Caki2 (cell line): ENCODE data around the gene MLST8. TPM values are rescaled to one million over a fixed set of nuclear protein-coding genes. Genes with fewer than 3 reads are reported as not detected.
"Not testable (repeated sequence)": the region's sequence is repeated elsewhere in the genome, so short reads cannot be mapped to it uniquely, and the experiment has no call there.

Experiments used
- DNase-seq: peaks from one replicate; pipeline ENCODE4 v3.0.0-alpha.2; 2015; ENCODE audit warnings: low read depth
- in situ Hi-C: cut with HindIII; loops from 2 replicates; pipeline ENCODE4 v1.10.0; 2016; ENCODE audit warnings: low sequenced_read_pairs, low pct_unique_long_range_greater_than_20kb, mixed read lengths
- total RNA-seq: library from RNA; depleted of rRNA; stranded (reverse); fragments of >200 nt; shearing (Covaris generic); gene quantifications from 2 replicates; pipeline ENCODE4 v1.2.3, GENCODE V29; 2014; ENCODE audit warnings: low replicate concordance

The MLST8 gene
- total RNA-seq, 1 experiment from 2014 or later = 90.5 TPM

DNA sequence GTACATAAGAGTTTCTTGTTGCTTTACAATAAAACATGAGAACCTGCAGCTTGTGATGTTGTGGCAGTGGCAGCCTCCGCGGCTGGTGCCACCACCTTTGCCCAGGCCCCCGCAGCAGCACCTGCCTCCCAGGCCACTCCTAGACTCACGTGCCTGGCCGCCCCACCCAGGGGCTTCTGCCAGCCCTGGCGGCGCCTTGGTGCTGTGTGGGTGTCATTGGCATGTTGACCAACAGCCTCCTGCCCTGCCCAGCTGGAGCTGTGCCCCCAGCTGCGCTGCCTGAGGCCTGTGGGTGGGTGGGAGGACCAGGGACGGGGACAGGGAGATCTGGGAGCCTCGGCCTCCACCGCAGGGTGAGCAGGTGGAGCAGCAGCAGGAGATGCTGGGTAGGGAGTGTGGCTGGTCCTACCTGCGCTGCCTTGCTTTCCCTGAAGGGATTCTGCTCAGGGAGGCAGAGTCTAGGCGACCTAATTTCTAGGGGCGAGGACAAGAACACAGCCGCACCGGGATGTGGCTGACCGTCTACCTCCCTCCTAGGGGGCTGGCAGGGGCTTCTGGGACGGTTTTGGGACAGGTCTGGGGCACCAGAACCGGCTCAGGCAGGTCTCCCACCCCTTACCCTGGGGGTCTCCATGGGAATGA is 30.6 kb downstream of the MLST8 start:
- in situ Hi-C loops = no loop called here
- DNase-seq = no peak

DNA sequence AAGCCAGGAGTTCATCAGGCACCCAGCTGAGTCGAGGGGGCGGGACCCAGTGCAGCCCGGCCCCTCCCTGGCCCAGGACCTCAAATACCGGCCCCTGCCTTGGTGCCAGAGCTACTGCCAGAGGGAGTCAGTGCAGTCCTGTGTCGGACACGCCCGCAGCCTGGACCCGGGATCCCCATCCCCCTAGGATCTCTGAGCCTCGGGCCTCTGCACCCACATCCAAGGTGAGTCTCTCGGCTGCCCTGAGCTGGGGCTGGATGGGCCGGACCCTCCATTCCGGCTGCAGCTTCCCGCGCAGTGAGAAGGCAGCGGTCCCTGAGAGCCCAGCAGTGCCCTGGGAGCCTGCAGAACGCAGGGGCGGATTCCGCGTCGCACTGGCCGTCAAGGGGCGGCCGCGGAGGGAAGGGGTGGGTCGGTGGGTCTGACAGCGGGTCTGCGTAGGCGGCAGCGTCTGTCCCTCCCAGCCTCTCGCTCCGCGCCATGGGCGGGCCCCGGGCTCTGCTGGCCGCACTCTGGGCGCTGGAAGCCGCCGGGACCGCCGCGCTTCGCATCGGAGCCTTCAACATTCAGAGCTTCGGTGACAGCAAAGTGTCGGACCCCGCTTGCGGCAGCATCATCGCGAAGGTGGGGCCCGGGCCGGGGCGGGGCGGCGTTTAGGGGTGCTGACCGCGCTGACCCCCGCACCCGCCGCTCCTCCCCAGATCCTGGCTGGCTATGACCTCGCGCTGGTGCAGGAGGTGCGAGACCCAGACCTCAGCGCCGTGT is 31.3 kb downstream of the MLST8 start, which contains the start of gene DNASE1L2:
Gene DNASE1L2 (plus strand): TSS at position 108 of the 765 bp plus-strand sequence. CDS start 373 bp downstream, at position 481.
- DNase-seq = no peak
- in situ Hi-C loops = no loop called here

DNA sequence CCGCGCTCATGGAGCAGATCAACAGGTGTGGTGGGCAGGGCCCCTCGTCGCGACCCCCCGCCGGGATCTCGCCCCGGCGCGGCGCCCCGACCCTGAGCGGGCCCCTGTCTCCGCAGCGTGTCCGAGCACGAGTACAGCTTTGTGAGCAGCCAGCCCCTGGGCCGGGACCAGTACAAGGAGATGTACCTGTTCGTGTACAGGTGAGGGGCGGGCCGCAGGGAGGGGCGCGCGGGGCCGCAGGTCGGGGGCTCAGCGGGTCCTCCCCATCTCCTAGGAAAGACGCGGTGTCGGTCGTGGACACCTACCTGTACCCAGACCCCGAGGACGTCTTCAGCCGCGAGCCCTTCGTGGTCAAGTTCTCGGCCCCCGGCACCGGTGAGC is 31.8 kb downstream of the MLST8 start:
- DNase-seq = no peak
- in situ Hi-C loops = no loop called here

DNA sequence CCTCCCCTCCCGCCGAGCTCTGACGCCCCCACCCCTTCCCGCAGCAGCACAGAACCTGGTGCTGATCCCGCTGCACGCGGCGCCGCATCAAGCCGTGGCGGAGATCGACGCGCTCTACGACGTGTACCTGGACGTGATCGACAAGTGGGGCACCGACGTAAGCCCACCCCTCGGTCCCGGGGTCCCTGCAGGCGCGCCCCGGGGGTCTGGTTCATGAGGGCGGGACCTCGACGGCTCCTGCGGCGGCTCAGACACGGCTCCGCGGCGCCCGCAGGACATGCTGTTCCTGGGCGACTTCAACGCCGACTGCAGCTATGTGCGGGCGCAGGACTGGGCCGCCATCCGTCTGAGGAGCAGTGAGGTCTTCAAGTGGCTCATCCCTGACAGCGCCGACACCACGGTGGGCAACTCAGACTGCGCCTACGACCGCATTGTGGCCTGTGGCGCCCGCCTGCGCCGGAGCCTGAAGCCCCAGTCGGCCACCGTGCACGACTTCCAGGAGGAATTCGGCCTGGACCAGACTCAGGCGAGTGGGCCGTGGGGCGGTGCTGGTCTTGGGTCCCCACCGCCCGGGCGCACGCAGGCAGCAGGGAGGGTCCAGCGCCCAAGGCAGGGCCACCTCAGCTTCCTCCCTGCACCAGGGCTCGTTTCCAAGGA is 32.4 kb downstream of the MLST8 start:
- no peak for DNase-seq
- in situ Hi-C loops = no loop called here

DNA sequence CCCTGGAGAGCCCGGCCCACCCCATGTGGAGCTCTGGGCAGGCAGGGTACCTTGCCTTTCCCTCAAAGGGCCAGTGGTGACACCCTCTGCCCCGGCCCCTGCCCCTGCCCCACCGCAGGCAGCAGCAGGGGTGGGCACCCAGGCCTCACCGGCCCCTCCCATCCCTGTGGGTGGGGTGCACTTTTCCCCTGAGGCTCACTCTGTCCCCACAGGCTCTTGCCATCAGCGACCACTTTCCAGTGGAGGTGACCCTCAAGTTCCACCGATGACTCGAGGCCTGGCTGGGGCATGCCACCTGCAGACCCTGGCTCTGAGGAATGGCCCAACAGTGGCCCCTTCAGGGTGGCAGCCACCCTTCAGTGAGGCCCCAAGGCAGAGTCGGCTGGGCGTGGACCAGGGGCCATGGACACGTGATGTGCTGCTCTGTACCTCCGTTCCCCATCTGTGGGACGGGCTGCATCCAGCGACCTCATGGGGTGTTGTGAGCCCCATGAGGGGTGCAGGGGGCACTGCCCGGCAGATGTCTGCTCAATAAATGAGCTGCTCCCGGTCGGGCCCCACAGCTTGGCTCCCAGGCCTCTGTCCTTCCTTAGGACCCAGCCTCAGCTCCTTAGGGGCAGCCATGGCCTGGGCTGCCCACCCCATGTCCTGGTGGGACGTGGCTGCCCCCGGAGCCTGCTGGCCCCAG is 33.0 kb downstream of the MLST8 start:
- in situ Hi-C loops = no loop called here
- no peak for DNase-seq

DNA sequence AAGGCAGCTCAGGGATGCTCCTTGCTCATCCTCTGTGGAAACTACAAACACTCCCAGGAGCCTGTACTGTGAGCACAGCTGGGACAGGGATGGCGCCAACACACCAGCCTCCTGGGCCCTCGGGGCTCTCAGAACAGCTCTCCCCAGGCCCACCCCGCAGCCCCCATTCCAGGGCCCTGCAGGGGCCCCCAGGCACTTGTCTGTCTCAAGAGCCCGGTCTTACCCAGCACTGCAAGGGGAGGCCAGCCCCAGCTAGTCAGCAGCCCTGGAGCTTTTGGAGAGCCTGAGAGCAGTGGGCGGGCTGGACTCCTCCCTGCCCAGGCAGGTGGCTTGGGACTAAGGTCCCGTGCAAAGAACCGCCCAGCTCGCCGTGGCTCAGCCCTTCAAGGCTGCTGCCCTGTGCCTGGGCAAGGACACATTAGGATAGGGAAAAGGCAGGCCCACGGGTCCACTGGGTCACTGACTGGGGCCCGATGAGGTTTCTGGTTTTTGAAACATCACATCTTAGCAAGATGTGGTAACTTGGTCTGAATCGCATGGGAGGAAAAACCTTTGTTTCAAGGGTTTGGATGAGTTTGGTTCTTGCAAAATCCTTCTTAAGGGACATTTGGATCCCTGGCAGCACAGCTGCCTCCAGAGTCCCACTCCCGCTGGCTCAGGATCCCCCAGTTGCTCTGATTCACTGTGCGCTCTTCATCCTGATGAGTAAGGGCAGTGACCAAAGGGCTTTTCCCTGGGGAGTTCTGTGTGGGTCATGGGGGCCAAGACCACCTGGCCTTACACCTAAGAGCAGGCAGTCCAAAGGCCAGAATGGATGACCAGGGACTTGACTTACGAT is 33.8 kb downstream of the MLST8 start:
- no peak for DNase-seq
- in situ Hi-C loops = no loop called here

DNA sequence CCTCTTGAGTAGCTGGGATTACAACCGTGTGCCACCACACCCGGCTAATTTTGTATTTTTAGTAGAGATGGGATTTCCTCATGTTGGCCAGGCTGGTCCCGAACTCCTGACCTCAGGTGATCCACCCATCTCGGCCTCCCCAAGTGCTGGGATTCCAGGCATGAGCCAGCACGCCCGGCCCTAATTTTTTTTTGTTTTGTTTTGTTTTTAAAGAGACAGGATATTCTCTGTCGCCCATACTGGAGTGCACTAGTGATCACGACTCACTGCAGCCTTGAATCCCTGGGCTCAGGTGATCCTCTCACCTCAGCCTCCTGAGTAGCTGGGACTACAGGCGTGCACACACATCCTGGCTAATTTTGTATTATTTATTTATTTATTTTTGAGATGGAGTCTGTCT is 35.1 kb downstream of the MLST8 start:
- in situ Hi-C loops = not testable (repeated sequence)
- DNase-seq = peak; percentile 46

DNA sequence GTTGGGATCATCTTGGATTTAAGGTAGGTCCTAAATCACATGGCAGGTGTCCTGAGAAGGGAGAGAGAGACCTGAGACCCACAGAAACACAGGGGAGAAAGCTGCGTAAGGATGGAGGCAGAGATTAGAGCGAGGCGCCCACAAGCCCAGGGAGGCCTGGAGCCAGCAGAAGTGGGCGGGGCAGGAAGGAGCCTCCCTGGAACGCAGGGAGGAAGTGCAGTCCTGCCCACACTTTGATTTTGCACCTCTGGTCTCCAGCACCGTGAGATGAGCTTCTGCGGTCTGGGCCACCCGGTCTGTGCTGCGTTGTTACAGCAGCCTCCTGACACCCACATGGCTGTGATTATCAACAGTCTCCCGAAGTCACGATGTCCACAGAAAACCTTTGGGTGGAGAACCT is 37.3 kb downstream of the MLST8 start:
- in situ Hi-C loops = no loop called here

DNA sequence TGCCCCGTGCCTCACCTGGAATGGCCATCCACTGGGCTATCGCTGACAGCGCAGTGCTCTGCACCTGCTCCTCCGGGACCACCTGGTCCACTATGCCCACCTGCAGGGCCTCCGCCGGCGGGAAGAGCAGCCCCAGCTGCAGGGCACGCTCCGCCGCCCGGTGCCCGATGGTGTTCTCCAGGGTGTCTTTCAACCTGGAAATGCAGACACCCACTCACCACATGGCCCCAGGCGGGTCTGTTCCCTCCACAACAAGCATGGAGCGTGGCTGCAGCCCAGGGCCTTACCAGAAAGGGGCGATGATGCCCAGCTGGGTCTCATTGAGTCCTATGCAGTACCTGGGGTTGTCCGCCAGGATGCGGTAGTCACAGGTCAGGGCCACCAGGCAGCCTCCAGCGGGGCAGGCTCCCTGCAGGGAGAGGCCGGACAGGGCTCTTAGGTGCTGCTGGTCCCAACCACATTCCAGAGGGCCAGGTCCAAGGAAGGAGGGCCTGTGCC is 37.8 kb downstream of the MLST8 start:
- in situ Hi-C loops = no loop called here
- DNase-seq = no peak

More for the DNA sequence above, 37.3 kb downstream of the MLST8 start:
- no peak for DNase-seq

DNA sequence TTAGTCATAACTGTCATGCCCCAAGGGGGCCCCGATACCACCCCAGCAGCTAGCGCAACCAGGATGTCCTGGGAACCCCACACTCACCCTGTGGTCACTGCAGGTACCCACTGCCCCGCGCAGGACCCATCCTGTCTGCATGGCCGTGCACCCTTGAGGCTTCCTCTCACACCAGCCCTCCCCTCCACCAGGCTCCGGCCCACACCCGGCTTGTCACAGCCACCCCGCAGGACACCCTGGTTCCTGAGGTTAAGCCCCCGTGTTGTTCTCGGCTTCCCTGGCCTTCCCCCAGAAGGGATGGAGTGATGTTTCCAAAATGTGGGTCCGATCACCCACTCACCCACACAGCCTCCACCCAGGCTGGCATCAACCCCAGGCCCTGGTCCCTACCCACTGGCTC is 38.5 kb downstream of the MLST8 start:
- in situ Hi-C loops = no loop called here
- DNase-seq = no peak

DNA sequence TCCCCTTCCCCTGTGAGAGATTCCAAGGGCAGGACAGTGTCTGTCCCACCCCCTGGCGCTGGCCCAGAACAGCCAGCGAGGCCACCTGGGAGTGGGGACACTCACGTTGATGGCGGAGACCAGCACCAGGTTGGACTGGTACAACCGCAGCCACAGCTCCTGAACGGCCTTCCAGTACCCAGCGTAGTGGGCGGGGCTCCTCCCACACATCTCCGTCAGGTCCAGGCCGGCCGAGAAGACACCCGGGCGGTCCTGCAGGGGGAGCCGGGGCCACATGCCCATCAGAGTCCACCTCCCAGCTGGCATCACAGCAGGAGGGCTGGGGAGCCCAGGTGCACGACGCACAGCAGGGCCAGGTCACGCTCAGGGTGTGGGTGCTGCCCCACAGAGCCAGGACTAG is 39.0 kb downstream of the MLST8 start:
- in situ Hi-C loops = no loop called here
- DNase-seq = no peak

DNA sequence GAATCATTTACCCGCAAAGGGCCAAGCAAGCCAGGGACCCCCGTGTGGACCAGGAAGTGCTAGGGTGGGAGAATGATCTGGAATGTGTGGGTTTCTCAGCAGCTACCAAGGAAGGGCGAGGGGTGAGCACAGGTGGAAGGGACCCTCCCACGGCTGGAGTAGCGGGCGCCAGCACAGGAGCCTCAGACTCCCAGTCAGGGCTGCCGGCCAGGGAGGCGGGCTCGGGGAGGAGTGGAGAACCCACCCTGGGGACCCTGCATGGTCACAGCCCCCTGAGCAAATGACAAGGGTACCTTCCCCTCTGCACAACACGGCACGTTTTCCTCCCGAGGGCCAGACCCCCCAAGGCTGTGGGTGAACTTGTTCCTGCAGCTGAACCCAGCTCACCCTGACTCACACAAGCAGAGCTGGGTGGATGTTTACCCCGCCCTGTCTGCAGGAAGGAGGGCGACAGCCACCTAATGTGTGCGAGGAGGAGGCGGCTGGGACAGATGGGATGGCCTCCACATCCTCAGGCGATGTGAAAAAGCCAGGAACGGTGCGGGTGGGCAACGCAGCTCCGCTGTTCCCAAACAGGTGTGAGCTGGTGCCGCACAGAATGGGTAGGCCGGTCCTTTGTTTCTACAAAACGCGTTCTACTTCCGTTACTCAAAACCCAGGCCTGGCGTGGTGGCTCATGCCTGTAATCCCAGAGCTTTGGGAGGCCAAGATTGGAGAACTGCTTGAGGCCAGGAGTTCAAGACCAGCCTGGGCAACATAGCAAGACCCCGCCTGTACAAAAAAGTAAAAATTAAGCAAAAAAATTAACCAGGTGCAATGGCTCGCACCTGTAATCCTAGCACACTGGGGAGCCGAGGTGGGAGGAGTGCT is 39.9 kb downstream of the MLST8 start:
- DNase-seq = no peak
- in situ Hi-C loops = no loop called here

DNA sequence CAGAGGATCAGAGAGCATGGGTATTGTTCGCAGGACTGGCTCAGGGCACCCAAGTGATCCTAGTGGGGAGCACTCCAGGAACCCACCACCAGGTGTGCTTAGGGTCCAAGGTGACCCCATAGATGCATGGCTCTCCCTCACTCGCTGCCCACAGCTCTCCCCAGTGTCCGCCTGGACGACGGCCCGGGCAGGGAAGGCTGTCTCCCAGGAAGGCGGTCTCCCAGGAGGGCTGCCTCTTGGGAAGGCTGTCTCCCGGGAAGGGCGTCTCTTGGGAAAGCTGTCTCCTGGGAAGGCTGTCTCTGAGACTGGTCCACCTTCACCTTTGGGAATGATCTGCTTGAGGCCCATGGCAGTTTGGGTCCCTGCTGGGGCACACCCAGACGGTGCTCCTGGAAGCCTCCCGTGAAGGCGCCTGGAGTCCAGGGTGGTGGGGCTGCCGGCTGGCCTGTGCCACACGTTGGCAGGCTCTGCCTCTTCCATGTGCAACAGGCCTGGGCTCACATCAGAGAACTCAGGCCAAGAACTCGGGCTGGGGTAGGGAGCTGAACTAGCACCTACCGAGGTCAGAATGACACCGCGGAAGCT is 41.1 kb downstream of the MLST8 start:
- no peak for DNase-seq
- in situ Hi-C loops = no loop called here

DNA sequence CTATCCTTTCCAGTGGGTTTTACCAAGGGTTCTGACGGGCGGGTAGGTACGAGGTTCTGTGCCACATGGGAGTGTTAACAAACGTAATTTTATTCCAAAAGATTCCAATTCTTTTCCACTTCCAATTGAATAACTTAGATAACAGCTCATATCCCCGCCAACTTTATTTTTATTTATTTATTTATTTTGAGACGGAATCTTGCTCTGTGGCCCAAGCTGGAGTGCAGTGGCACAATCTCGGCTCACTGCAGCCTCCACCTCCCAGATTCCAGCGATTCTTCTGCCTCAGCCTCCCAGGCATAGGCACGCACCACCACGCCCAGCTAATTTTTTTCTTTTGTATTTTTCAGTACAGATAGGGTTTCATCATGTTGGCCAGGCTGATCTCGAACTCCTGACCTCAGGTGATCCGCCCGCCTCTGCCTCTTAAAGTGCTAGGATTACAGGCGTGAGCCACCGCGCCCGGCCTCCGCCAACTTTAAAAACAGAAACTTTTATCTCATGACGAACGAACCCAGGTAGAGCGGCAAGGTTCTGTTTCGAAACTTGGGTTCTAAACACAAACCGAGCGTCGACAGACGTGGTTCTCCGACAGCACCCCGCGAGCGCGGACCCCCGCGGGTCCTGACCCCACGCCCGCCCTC is 45.5 kb downstream of the MLST8 start:
- in situ Hi-C loops = no loop called here
- peak; percentile 73 for DNase-seq

DNA sequence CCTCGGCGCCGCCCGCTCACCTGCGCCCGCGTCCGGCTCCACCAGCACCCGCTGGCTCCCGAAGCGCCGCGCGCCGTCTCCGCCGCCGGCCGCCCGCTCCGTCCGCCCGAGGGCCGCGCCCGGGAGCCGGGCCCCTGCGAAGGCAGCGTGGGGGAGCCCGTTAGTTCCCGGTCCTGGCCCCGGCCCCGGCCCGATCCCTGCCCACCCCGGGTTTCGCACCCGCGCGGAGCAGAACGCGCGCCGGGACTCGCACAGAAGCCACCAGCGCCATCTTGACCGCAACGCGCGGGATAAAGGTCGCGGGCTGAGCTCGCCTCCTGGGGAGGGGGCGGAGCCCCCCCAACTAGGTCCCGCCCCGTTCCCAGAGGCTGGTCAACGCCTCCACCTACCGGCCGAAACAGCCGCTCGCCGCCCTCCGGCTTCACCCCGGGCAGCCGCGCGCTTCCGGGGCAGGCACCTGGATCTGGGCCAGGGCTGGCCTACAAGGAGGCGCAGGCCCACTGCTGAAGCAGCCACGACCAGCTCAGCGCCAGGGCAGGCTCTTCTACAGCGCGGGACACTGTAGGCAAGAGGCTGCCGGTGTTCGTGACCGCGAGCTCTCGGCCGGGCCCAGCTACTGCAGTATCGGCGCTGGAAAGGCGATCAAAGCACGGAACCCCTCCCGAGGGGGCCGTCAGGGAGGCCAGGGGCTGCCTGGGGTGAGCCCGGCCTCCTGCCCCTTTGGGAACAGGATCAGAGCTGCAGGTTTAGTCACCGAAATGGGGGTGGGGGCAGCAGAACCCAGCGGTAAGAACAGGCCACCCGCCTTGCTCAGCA is 46.2 kb downstream of the MLST8 start, which contains the start of gene ECI1:
Gene ECI1 (minus strand): TSS at position 292 of the 816 bp plus-strand sequence. CDS start 21 bp downstream, at position 271.
- peak; percentile 99 for DNase-seq
- in situ Hi-C loops = no loop called here
